Fibroblast of villous mesenchyme (primary cell): Measurements from ENCODE around the gene MBOAT1. TPM values are rescaled to one million over a fixed set of nuclear protein-coding genes. Genes with fewer than 3 reads are reported as not detected.

Experiments used
- DNase-seq: peaks from one replicate; pipeline ENCODE4 v3.0.0-alpha.2; 2010; ENCODE audit warnings: low read depth
- H3K4me3 ChIP-seq: 2 replicates; pipeline ENCODE4 v1.5.1; 2011; ENCODE audit warnings: low read depth, mild to moderate bottlenecking, low read length
- total RNA-seq: library from RNA; depleted of rRNA; stranded (reverse); fragments of >200 nt; gene quantifications from 2 replicates; pipeline ENCODE4 v1.2.3, GENCODE V29; 2012
- TF ChIP-seq, protein P1 (sequence below): IDR thresholded peaks from 2 replicates; pipeline ENCODE4 v1.5.1; 2012; ENCODE audit warnings: low read depth, mild to moderate bottlenecking, low read length; ENCODE audit not compliant: insufficient read depth

The MBOAT1 gene
- total RNA-seq, 1 donor, result 22.9 TPM

DNA sequence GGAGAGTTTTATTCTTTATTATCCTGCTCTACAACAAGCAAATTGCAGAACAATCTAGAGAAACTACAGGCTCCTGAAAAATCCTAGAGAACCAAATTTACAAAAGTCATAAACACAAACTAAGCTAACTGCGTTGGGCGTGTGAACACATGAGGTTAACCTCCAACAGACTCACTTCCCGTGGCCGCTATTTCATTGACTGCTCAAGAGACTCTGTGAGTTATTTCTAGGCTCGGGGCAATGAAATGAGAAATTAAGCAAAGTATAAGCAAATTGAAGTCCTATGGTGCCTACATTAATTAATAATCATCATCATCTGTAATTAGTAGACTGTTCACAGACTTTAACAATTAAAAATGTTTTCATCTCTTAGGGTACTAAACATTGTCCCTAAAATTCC, 100.0 kb downstream of the MBOAT1 start:
- TF ChIP-seq, protein P1, sequence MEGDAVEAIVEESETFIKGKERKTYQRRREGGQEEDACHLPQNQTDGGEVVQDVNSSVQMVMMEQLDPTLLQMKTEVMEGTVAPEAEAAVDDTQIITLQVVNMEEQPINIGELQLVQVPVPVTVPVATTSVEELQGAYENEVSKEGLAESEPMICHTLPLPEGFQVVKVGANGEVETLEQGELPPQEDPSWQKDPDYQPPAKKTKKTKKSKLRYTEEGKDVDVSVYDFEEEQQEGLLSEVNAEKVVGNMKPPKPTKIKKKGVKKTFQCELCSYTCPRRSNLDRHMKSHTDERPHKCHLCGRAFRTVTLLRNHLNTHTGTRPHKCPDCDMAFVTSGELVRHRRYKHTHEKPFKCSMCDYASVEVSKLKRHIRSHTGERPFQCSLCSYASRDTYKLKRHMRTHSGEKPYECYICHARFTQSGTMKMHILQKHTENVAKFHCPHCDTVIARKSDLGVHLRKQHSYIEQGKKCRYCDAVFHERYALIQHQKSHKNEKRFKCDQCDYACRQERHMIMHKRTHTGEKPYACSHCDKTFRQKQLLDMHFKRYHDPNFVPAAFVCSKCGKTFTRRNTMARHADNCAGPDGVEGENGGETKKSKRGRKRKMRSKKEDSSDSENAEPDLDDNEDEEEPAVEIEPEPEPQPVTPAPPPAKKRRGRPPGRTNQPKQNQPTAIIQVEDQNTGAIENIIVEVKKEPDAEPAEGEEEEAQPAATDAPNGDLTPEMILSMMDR, result no peak
- H3K4me3 ChIP-seq, result no peak overlapping the region
- no peak for DNase-seq

GRCh38 chr6:20110478-20110877, 101.8 kb downstream of the MBOAT1 start:
- DNase-seq, result no peak
- no peak overlapping the region for H3K4me3 ChIP-seq
- TF ChIP-seq, protein P1, result no peak

- DNase-seq, result no peak
- TF ChIP-seq, protein P1, result no peak
- H3K4me3 ChIP-seq, result no peak overlapping the region
These were observed 102.7 kb downstream of the MBOAT1 start for GRCh38 chr6:20109526-20109925.

DNA sequence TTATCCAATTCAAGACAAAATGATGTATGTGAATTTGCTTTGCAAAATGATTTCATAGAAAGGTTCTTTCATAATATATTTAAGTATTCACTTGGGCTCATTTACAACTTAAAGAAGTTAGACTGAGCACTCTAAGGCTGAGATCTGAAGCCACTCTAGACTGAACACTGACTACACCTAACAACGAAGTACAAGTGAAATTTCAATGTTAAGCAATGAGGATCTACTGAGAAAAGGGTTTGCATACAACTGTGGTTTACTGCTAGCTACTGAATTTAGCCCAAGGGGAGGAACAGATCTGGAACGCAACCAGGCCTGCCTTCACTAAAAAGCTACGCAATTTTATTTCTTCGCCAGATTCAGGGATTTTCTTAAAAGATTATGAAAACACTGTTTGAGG, 106.4 kb downstream of the MBOAT1 start:
- H3K4me3 ChIP-seq, result no peak overlapping the region
- TF ChIP-seq, protein P1, result no peak
- no peak for DNase-seq

DNA sequence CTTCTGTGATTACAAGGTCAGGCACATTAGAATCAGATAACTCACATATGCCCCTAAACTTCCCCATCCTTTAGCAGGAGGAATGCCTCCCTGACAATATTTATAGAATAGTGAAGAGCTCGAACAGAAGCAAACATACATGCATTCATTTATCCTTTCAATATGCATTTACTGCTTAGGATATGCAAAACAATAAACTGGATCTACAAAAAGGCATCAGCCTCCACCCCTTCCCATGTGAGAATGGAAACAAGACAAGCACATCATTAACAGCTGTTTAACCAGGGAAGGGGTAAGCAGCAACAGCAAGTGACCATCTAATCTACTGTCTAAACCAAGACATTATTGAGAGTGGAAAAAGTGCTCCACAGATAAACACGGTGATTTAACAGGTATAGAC, 107.6 kb downstream of the MBOAT1 start:
- TF ChIP-seq, protein P1, result no peak
- no peak for DNase-seq
- H3K4me3 ChIP-seq, result no peak overlapping the region

- H3K4me3 ChIP-seq, result no peak overlapping the region
- DNase-seq, result no peak
- TF ChIP-seq, protein P1, result no peak
These were observed 109.7 kb downstream of the MBOAT1 start for GRCh38 chr6:20102397-20103073.

GRCh38 chr6:20099156-20099555, 113.1 kb downstream of the MBOAT1 start:
- no peak overlapping the region for H3K4me3 ChIP-seq
- TF ChIP-seq, protein P1, result no peak
- DNase-seq, result no peak
